Uterus (tissue), 4 donors: ENCODE data around the gene OR9I1. TPM values are rescaled to one million over a fixed set of nuclear protein-coding genes. Genes with fewer than 3 reads are reported as not detected.

Experiments used
- DNase-seq, 2 donors: peaks; one replicate each; pipeline ENCODE4 v3.0.0-alpha.2; 2019 to 2020
- H3K27ac ChIP-seq, 2 donors: fragments of 200-600 bp; sonication (generic); 1 replicate in 1 of 2; 2 replicates in 1 of 2; pipeline ENCODE4 v1.5.1; 2016 to 2018
- H3K27me3 ChIP-seq, 2 donors: fragments of 200-600 bp; sonication (generic); one replicate each; pipeline ENCODE4 v1.5.1; 2018 to 2019; ENCODE audit warnings: control low read depth in 1 of 2
- H3K36me3 ChIP-seq, 2 donors: fragments of 200-600 bp; sonication (generic); one replicate each; pipeline ENCODE4 v1.5.1; 2019; ENCODE audit warnings: control low read depth in 1 of 2
- H3K4me1 ChIP-seq, 2 donors: fragments of 200-600 bp; sonication (generic); one replicate each; pipeline ENCODE4 v1.5.1; 2018 to 2019; ENCODE audit warnings: control low read depth in 1 of 2
- H3K4me3 ChIP-seq, 2 donors: fragments of 200-600 bp; sonication (generic); 1 replicate in 1 of 2; 2 replicates in 1 of 2; pipeline ENCODE4 v1.5.1; 2018 to 2019; ENCODE audit warnings: mild to moderate bottlenecking in 1 of 2
- H3K9me3 ChIP-seq, 2 donors: fragments of 200-600 bp; sonication (generic); one replicate each; pipeline ENCODE4 v1.5.1; 2019; ENCODE audit warnings: control low read depth in 1 of 2
- POLR2A ChIP-seq, 2 donors: fragments of 450-650 bp; IDR thresholded peaks; one replicate each; pipeline ENCODE4 v1.6.1; 2016; ENCODE audit warnings: antibody characterized with exemption in 2 of 2, mild to moderate bottlenecking in 1 of 2, moderate library complexity in 1 of 2
- intact Hi-C: fragments of 100-400 bp; cut with DNase I; formaldehyde crosslinking; loops from one replicate; pipeline ENCODE4 v1.15.1; 2023; ENCODE audit warnings: low total_unique reads
- total RNA-seq, 4 donors: library from RNA; depleted of rRNA in 3 of 4; stranded (reverse); fragments of >200 nt in 3 of 4; gene quantifications; one replicate each; pipeline versions ENCODE4 v1.1.0 to v1.2.4, GENCODE V29; 2014 to 2023
- TF ChIP-seq, protein P1 (sequence below), 4 experiments: fragments of 200-600 bp in 2 of 4; fragments of 450-650 bp in 2 of 4; sonication (generic) in 2 of 4; IDR thresholded peaks; one replicate each; pipeline ENCODE4 v1.5.1; 2016 to 2019; ENCODE audit warnings: antibody characterized with exemption in 4 of 4, mild to moderate bottlenecking in 2 of 4, moderate library complexity in 1 of 4
- donor health status: DM: yes; HTN: yes; CAD: no.

Gene OR9I1
- total RNA-seq, 4 donors from 2014 or later = not detected

DNA sequence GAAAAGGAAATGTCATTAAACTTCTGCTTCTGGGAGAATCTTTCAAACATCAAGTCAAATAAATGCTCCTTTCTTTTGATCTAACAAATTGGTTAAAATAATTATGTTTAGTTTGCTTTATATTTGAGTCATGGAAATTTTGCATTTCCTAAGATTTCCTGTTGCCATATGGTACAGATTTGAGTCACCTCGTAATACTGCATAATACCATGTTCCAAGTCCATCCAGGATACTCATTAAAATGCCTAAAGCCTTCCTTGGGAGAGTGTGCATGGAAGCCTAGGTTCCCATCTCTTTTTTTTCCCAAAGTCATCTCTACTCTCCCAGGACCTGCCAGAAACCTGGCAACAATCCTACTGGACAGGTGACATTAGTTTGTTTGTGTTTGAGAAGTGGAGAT, 4.2 kb downstream of the OR9I1 start:
- Histone ChIP-seq H3K27ac (no peak overlapping the region), H3K9me3 (no peaks in the 10 kb centered on the region), H3K4me3 (no peak overlapping the region), H3K27me3 (no peaks in the 10 kb centered on the region), H3K4me1 (no peaks in the 10 kb centered on the region), H3K36me3 (no peaks in the 10 kb centered on the region)
- DNase-seq = no peak
- TF ChIP-seq, protein P1, sequence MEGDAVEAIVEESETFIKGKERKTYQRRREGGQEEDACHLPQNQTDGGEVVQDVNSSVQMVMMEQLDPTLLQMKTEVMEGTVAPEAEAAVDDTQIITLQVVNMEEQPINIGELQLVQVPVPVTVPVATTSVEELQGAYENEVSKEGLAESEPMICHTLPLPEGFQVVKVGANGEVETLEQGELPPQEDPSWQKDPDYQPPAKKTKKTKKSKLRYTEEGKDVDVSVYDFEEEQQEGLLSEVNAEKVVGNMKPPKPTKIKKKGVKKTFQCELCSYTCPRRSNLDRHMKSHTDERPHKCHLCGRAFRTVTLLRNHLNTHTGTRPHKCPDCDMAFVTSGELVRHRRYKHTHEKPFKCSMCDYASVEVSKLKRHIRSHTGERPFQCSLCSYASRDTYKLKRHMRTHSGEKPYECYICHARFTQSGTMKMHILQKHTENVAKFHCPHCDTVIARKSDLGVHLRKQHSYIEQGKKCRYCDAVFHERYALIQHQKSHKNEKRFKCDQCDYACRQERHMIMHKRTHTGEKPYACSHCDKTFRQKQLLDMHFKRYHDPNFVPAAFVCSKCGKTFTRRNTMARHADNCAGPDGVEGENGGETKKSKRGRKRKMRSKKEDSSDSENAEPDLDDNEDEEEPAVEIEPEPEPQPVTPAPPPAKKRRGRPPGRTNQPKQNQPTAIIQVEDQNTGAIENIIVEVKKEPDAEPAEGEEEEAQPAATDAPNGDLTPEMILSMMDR (IDR thresholded peaks at IDR 0.05) = no peak
- no peak for TF ChIP-seq POLR2A (IDR thresholded peaks at IDR 0.05)
- intact Hi-C loops = no loop called here

DNA sequence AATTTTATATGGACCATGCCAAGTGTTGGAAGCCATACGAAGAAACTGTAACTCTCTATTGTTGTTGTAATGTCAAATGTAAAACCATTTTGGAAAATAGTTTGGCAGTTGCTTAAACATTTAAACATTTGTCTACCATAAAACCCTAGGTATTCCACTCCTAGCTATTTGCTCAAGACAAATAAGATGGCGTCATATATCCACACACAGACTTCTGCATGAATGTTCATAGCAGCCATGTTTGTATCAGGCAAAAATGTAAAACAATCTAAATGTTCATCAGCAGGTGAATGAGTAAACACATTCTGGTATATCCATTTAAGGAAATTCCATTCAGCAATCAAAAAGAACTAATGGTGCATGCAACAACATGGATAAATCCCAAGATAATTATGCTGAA, 27.9 kb downstream of the OR9I1 start:
- no peak overlapping the region for H3K27ac ChIP-seq
- no peaks in the 10 kb centered on the region for H3K27me3 ChIP-seq
- no peak overlapping the region for H3K4me3 ChIP-seq
- no peaks in the 10 kb centered on the region for H3K36me3 ChIP-seq
- TF ChIP-seq, protein P1 (IDR thresholded peaks at IDR 0.05) = no peak
- TF ChIP-seq POLR2A (IDR thresholded peaks at IDR 0.05) = no peak
- intact Hi-C loops = no loop called here
- DNase-seq = no peak
- no peaks in the 10 kb centered on the region for H3K9me3 ChIP-seq
- H3K4me1 ChIP-seq = no peaks in the 10 kb centered on the region

DNA sequence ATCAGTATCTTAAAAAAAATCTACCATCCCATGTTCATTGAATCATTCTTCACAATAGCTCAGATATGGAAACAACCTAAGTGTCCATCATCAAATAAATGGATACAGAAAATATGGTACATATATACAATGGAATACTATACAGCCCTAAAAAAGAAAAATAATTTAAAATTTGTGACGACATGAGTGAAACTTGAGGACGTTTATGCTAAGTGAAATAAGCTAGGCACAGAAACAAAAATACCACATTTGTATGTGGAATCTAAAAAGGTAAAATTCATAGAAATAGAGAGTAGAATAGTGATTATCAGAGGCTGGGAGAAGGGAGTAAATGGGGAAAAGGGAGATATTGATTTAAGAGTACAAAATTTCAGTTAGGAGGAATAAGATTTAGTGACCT, 38.8 kb downstream of the OR9I1 start:
- TF ChIP-seq POLR2A (IDR thresholded peaks at IDR 0.05) = no peak
- TF ChIP-seq, protein P1 (IDR thresholded peaks at IDR 0.05) = no peak
- intact Hi-C loops = no loop called here

DNA sequence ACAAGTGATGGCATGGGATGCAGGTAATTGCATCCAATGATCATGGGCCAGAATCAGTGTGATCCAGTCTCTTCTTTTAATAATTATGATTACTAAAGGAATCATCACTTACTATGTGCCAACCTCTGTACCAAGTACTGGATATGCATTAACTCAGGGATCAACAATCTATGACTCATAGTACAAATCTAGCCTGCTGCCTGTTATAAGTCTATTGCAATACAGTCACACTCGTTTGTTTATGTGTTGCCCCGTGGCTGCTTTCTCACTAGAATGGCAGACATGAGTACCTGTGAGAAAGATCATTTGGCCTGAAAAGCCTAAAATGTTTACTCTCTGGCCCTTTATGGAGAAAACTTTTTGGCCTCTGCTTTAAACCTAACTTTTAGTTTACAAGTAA, 49.5 kb downstream of the OR9I1 start:
- no peak for DNase-seq
- TF ChIP-seq, protein P1 (IDR thresholded peaks at IDR 0.05) = no peak
- no peak for TF ChIP-seq POLR2A (IDR thresholded peaks at IDR 0.05)
- intact Hi-C loops = no loop called here

More for the DNA sequence above, 38.8 kb downstream of the OR9I1 start:
- H3K9me3 ChIP-seq = no peaks in the 10 kb centered on the region
- no peak for DNase-seq
- H3K27ac ChIP-seq = no peak overlapping the region
- H3K4me1 ChIP-seq = no peaks in the 10 kb centered on the region
- H3K36me3 ChIP-seq = no peaks in the 10 kb centered on the region
- H3K27me3 ChIP-seq = no peaks in the 10 kb centered on the region
- H3K4me3 ChIP-seq = no peak overlapping the region

DNA sequence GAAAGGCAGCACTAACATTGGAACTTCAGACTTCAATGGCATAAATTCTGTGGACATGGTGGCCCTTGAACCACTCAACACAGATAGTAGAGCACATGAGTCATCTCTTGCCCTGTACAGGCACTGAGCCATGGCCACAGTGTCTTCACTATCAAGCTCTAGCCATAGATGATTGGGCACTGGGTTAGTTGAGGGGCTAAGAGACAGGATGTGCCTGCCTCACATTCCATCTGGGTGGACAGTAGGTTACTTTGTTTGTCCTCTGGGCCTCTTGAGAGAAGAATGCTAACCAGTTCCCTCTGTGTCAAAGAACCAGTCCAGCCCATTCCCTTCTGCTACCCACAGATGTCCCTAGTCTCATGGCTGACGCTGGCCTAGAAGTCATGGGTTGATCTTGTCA, 54.7 kb downstream of the OR9I1 start:
- Histone ChIP-seq H3K9me3 (no peaks in the 10 kb centered on the region), H3K4me3 (no peak overlapping the region), H3K27me3 (no peaks in the 10 kb centered on the region), H3K36me3 (no peaks in the 10 kb centered on the region), H3K27ac (no peak overlapping the region), H3K4me1 (no peaks in the 10 kb centered on the region)
- DNase-seq = no peak
- no peak for TF ChIP-seq POLR2A (IDR thresholded peaks at IDR 0.05)
- TF ChIP-seq, protein P1 (IDR thresholded peaks at IDR 0.05) = no peak
- intact Hi-C loops = no loop called here

More for the DNA sequence above, 49.5 kb downstream of the OR9I1 start:
- Histone ChIP-seq H3K36me3 (no peaks in the 10 kb centered on the region), H3K9me3 (no peaks in the 10 kb centered on the region), H3K27me3 (no peaks in the 10 kb centered on the region), H3K4me3 (no peak overlapping the region), H3K4me1 (no peaks in the 10 kb centered on the region), H3K27ac (no peak overlapping the region)
